ENCODE results near the gene CAPNS2.

DNA sequence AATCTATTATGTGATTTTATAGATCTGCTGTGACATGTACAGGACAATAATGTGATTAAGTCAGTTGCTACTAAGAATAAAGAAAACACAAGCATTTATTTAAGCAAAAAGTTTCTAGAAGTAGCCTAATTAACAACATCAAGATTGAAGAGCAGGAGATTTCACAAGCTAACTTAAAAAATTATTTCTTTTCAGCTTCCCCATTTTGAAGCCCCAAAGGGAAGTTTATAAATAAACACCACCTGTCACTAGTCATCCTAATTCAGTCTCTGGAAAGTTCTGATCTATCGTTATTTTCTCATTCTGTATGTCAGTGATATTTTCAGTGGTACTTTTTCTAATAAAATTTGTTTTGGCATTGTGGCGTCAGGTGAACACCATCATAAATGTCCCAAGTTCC is 8.3 kb downstream of the CAPNS2 start:
- TF ChIP-seq, protein P1, sequence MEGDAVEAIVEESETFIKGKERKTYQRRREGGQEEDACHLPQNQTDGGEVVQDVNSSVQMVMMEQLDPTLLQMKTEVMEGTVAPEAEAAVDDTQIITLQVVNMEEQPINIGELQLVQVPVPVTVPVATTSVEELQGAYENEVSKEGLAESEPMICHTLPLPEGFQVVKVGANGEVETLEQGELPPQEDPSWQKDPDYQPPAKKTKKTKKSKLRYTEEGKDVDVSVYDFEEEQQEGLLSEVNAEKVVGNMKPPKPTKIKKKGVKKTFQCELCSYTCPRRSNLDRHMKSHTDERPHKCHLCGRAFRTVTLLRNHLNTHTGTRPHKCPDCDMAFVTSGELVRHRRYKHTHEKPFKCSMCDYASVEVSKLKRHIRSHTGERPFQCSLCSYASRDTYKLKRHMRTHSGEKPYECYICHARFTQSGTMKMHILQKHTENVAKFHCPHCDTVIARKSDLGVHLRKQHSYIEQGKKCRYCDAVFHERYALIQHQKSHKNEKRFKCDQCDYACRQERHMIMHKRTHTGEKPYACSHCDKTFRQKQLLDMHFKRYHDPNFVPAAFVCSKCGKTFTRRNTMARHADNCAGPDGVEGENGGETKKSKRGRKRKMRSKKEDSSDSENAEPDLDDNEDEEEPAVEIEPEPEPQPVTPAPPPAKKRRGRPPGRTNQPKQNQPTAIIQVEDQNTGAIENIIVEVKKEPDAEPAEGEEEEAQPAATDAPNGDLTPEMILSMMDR (IDR thresholded peaks at IDR 0.05; ENCODE audit: insufficient read depth, low read depth, low read length): no peak
- no peak for TF ChIP-seq EZH2 (IDR thresholded peaks at IDR 0.05; ENCODE audit: insufficient read depth, low read length)
